Astrocyte (in vitro differentiated cells and primary cell): ENCODE measurements around the gene SUGCT. TPM values are rescaled to one million over a fixed set of nuclear protein-coding genes. Genes with fewer than 3 reads are reported as not detected.

Experiments used
- DNase-seq: peaks from one replicate; pipeline ENCODE4 v3.0.0-alpha.2; 2010; ENCODE audit warnings: low read depth
- FAIRE-seq: peaks from 2 replicates; lab custom pipeline; 2011; peaks lifted over from hg19 to GRCh38; lab: Jason Lieb, UNC
- H2AFZ ChIP-seq: 2 replicates; pipeline ENCODE4 v1.6.0; 2012; ENCODE audit warnings: low read depth, low read length, inconsistent platforms
- H3K27ac ChIP-seq: 2 replicates; pipeline ENCODE4 v1.5.1; 2011; ENCODE audit warnings: low read depth, low read length, inconsistent platforms
- H3K27me3 ChIP-seq: 2 replicates; pipeline ENCODE4 v1.6.0; 2011; ENCODE audit warnings: low read length, inconsistent platforms; ENCODE audit not compliant: insufficient read depth
- H3K36me3 ChIP-seq: 2 replicates; pipeline ENCODE4 v1.5.1; 2011; ENCODE audit warnings: low read length, inconsistent platforms; ENCODE audit not compliant: insufficient read depth
- H3K4me1 ChIP-seq: 2 replicates; pipeline ENCODE4 v1.5.1; 2011; ENCODE audit warnings: low read length, inconsistent platforms; ENCODE audit not compliant: insufficient read depth
- H3K4me2 ChIP-seq: 2 replicates; pipeline ENCODE4 v1.6.0; 2012; ENCODE audit warnings: low read length, inconsistent platforms
- H3K4me3 ChIP-seq: 2 replicates; pipeline ENCODE4 v1.5.1; 2011; ENCODE audit warnings: low read depth, mild to moderate bottlenecking, low read length, inconsistent platforms; ENCODE audit not compliant: insufficient read depth
- H3K79me2 ChIP-seq: 2 replicates; pipeline ENCODE4 v1.6.0; 2012; ENCODE audit warnings: mild to moderate bottlenecking, low read length, inconsistent platforms; ENCODE audit not compliant: insufficient read depth
- H3K9ac ChIP-seq: 2 replicates; pipeline ENCODE4 v1.6.0; 2012; ENCODE audit warnings: mild to moderate bottlenecking, low read length, inconsistent platforms
- H3K9me3 ChIP-seq: 2 replicates; pipeline ENCODE4 v1.5.1; 2012; ENCODE audit warnings: low read depth, mild to moderate bottlenecking, low read length, inconsistent platforms; ENCODE audit not compliant: insufficient read depth
- H4K20me1 ChIP-seq: 2 replicates; pipeline ENCODE4 v1.6.0; 2012; ENCODE audit warnings: low read length, inconsistent platforms; ENCODE audit not compliant: insufficient read depth
- H3K27ac Mint-ChIP-seq: one replicate; pipeline ENCODE4 v1.8.0; 2021; ENCODE audit warnings: mild to moderate bottlenecking, mixed read lengths; ENCODE audit not compliant: unreplicated experiment
- H3K27me3 Mint-ChIP-seq: one replicate; pipeline ENCODE4 v1.8.0; 2021; ENCODE audit warnings: low read depth, mixed read lengths; ENCODE audit not compliant: unreplicated experiment
- H3K36me3 Mint-ChIP-seq: one replicate; pipeline ENCODE4 v1.8.0; 2021; ENCODE audit warnings: low read depth, mixed read lengths; ENCODE audit not compliant: unreplicated experiment
- H3K4me1 Mint-ChIP-seq: one replicate; pipeline ENCODE4 v1.8.0; 2021; ENCODE audit warnings: low read depth, mixed read lengths; ENCODE audit not compliant: unreplicated experiment
- H3K4me3 Mint-ChIP-seq: one replicate; pipeline ENCODE4 v1.8.0; 2021; ENCODE audit warnings: mild to moderate bottlenecking, moderate library complexity, mixed read lengths; ENCODE audit not compliant: unreplicated experiment
- H3K9me3 Mint-ChIP-seq: one replicate; pipeline ENCODE4 v1.8.0; 2021; ENCODE audit warnings: mild to moderate bottlenecking, mixed read lengths; ENCODE audit not compliant: unreplicated experiment
- CTCF ChIP-seq: IDR thresholded peaks from 2 replicates; pipeline ENCODE4 v1.5.1; 2011; ENCODE audit warnings: low read depth, mild to moderate bottlenecking, inconsistent platforms, low read length, moderate library complexity; ENCODE audit not compliant: insufficient read depth
- EZH2 ChIP-seq: IDR thresholded peaks from 2 replicates; pipeline ENCODE4 v1.6.1; 2012; ENCODE audit warnings: mild to moderate bottlenecking, low read length, inconsistent platforms; ENCODE audit not compliant: insufficient read depth
- total RNA-seq: library from RNA; stranded (reverse); gene quantifications from 2 replicates; pipeline ENCODE4 v1.2.1, GENCODE V29; 2021

Gene SUGCT
- total RNA-seq, 1 donor from 2014 or later = 15.5 TPM

- no peak overlapping the region for H3K9ac ChIP-seq
- FAIRE-seq (peak; percentile 98), DNase-seq (peak; percentile 82)
- Mint-ChIP-seq H3K9me3 (peaks cover 2% of the 10 kb centered on the region), H3K27me3 (no peaks in the 10 kb centered on the region), H3K36me3 (no peaks in the 10 kb centered on the region), H3K27ac (peak overlapping the region; percentile 47), H3K4me1 (peaks cover 13% of the 10 kb centered on the region), H3K4me3 (no peak overlapping the region)
- TF ChIP-seq EZH2 = no peak
- no peak for TF ChIP-seq CTCF
- H2AFZ ChIP-seq = peak overlapping the region; percentile 49
- no peaks in the 10 kb centered on the region for H3K79me2 ChIP-seq
- no peak overlapping the region for H3K4me3 ChIP-seq
- H3K4me2 ChIP-seq = peak overlapping the region; percentile 53
- no peaks in the 10 kb centered on the region for H3K27me3 ChIP-seq
- H3K9me3 ChIP-seq = no peaks in the 10 kb centered on the region
- peaks cover 11% of the 10 kb centered on the region for H3K4me1 ChIP-seq
- no peaks in the 10 kb centered on the region for H4K20me1 ChIP-seq
- H3K27ac ChIP-seq = peak overlapping the region; percentile 48
- H3K36me3 ChIP-seq = no peaks in the 10 kb centered on the region
Observed at GRCh38 chr7:40551685-40552576, 417.1 kb downstream of the SUGCT start.

- Mint-ChIP-seq H3K9me3 (no peaks in the 10 kb centered on the region), H3K36me3 (peaks cover 2% of the 10 kb centered on the region), H3K27ac (no peak overlapping the region), H3K4me1 (no peaks in the 10 kb centered on the region), H3K27me3 (no peaks in the 10 kb centered on the region), H3K4me3 (no peak overlapping the region)
- no peak overlapping the region for H3K4me2 ChIP-seq
- no peaks in the 10 kb centered on the region for H4K20me1 ChIP-seq
- H3K27ac ChIP-seq = no peak overlapping the region
- no peaks in the 10 kb centered on the region for H3K36me3 ChIP-seq
- TF ChIP-seq CTCF (no peak), EZH2 (no peak)
- DNase-seq (no peak), FAIRE-seq (no peak)
- no peaks in the 10 kb centered on the region for H3K9me3 ChIP-seq
- no peaks in the 10 kb centered on the region for H3K4me1 ChIP-seq
- no peaks in the 10 kb centered on the region for H3K79me2 ChIP-seq
- no peak overlapping the region for H3K4me3 ChIP-seq
- no peak overlapping the region for H3K9ac ChIP-seq
- no peaks in the 10 kb centered on the region for H3K27me3 ChIP-seq
- no peak overlapping the region for H2AFZ ChIP-seq
Observed at GRCh38 chr7:40560672-40561071, 425.9 kb downstream of the SUGCT start.

- Mint-ChIP-seq H3K9me3 (peaks cover 3% of the 10 kb centered on the region), H3K27ac (no peak overlapping the region), H3K36me3 (peaks cover 2% of the 10 kb centered on the region), H3K27me3 (no peaks in the 10 kb centered on the region), H3K4me3 (no peak overlapping the region), H3K4me1 (peaks cover 23% of the 10 kb centered on the region)
- DNase-seq (no peak), FAIRE-seq (no peak)
- no peaks in the 10 kb centered on the region for H3K27me3 ChIP-seq
- H3K4me1 ChIP-seq = peaks cover 5% of the 10 kb centered on the region
- H3K4me2 ChIP-seq = no peak overlapping the region
- H3K4me3 ChIP-seq = no peak overlapping the region
- no peak overlapping the region for H2AFZ ChIP-seq
- no peak for TF ChIP-seq EZH2
- TF ChIP-seq CTCF = no peak
- H4K20me1 ChIP-seq = no peaks in the 10 kb centered on the region
- no peak overlapping the region for H3K9ac ChIP-seq
- no peak overlapping the region for H3K27ac ChIP-seq
- no peaks in the 10 kb centered on the region for H3K9me3 ChIP-seq
- H3K79me2 ChIP-seq = no peaks in the 10 kb centered on the region
- no peaks in the 10 kb centered on the region for H3K36me3 ChIP-seq
Observed at GRCh38 chr7:40566879-40567278, 432.1 kb downstream of the SUGCT start.
